Glutamatergic neuron (in vitro differentiated cells): ENCODE data around the gene SLC6A17. TPM values are rescaled to one million over a fixed set of nuclear protein-coding genes. Genes with fewer than 3 reads are reported as not detected.

Source experiments
- DNase-seq: peaks from one replicate; pipeline ENCODE4 v3.0.0; 2022
- H3K27ac Mint-ChIP-seq: one replicate; pipeline ENCODE4 v1.8.0; 2020; ENCODE audit warnings: mild to moderate bottlenecking, mixed read lengths, inconsistent platforms; ENCODE audit not compliant: unreplicated experiment
- H3K27me3 Mint-ChIP-seq: one replicate; pipeline ENCODE4 v1.8.0; 2020; ENCODE audit warnings: mild to moderate bottlenecking, moderate library complexity, mixed read lengths, inconsistent platforms; ENCODE audit not compliant: unreplicated experiment
- H3K36me3 Mint-ChIP-seq: one replicate; pipeline ENCODE4 v1.8.0; 2020; ENCODE audit warnings: mild to moderate bottlenecking, mixed read lengths, inconsistent platforms; ENCODE audit not compliant: unreplicated experiment
- H3K4me1 Mint-ChIP-seq: one replicate; pipeline ENCODE4 v1.8.0; 2020; ENCODE audit warnings: mild to moderate bottlenecking, low read depth, mixed read lengths, inconsistent platforms; ENCODE audit not compliant: unreplicated experiment
- H3K4me3 Mint-ChIP-seq: one replicate; pipeline ENCODE4 v1.8.0; 2020; ENCODE audit warnings: mild to moderate bottlenecking, mixed read lengths, inconsistent platforms; ENCODE audit not compliant: unreplicated experiment
- H3K9me3 Mint-ChIP-seq: one replicate; pipeline ENCODE4 v1.8.0; 2020; ENCODE audit warnings: mild to moderate bottlenecking, moderate library complexity, mixed read lengths, inconsistent platforms; ENCODE audit not compliant: unreplicated experiment
- CTCF ChIP-seq: fragments of 200-600 bp; sonication (generic); IDR thresholded peaks from one replicate; pipeline ENCODE4 v1.5.0; 2021; ENCODE audit not compliant: partially characterized antibody, unreplicated experiment
- total RNA-seq: library from RNA; stranded (reverse); fragmentation: NEBNext Ultra II Directional; extraction: Animal tissue kit (Norgen Biotek cat#: 25700); gene quantifications from one replicate; pipeline ENCODE4 v1.2.1, GENCODE V29; 2021; ENCODE audit not compliant: unreplicated experiment

SLC6A17 gene
- total RNA-seq, 1 donor from 2014 or later = 6.4 TPM

DNA sequence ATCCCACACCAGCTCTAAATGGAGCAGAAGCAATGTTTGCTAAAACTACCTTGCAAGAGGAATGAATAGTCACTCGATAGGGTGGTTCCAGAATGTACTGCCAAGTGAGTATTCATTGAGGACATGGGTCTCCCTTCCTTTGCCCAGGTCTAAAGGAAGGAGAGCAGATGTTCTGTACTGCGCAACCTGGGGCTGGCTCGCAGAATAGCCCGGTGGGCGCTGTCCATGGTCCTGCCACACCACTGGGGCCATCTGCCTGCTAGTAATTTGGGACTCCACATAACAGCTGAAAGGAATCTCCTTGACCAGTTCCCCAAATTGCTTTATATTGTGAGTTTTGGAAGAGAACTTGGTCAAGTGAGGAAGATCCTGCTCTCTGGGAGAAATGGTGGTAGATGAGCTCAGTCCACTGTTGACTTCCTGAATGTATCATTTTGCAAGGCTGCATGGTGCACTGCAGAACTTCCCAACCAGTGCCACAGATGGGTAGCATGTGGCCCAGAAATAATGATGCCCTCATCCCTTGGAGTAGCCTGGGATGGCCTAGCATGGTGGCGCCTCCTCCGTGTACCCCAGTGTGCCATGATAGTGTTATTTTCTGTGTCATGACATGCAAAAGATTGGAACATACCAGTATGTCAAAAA is 5.7 kb downstream of the SLC6A17 start:
- no peak overlapping the region for H3K27ac Mint-ChIP-seq
- DNase-seq = no peak
- H3K9me3 Mint-ChIP-seq = peaks cover 15% of the 10 kb centered on the region
- peaks cover 31% of the 10 kb centered on the region for H3K4me1 Mint-ChIP-seq
- H3K4me3 Mint-ChIP-seq = no peak overlapping the region
- TF ChIP-seq CTCF = no peak
- H3K27me3 Mint-ChIP-seq = peaks cover 12% of the 10 kb centered on the region
- H3K36me3 Mint-ChIP-seq = peaks cover 4% of the 10 kb centered on the region

- Mint-ChIP-seq H3K27me3 (peaks cover 5% of the 10 kb centered on the region), H3K36me3 (peaks cover 7% of the 10 kb centered on the region), H3K4me3 (no peak overlapping the region), H3K9me3 (peaks cover 7% of the 10 kb centered on the region), H3K27ac (no peak overlapping the region), H3K4me1 (peaks cover 29% of the 10 kb centered on the region)
- DNase-seq = no peak
- TF ChIP-seq CTCF = no peak
Measured at GRCh38 chr1:110158261-110158660, 8.0 kb downstream of the SLC6A17 start.

- peaks cover 4% of the 10 kb centered on the region for H3K27me3 Mint-ChIP-seq
- H3K4me3 Mint-ChIP-seq = no peak overlapping the region
- peaks cover 7% of the 10 kb centered on the region for H3K9me3 Mint-ChIP-seq
- peaks cover 7% of the 10 kb centered on the region for H3K36me3 Mint-ChIP-seq
- TF ChIP-seq CTCF = no peak
- peak overlapping the region; percentile 14 for H3K27ac Mint-ChIP-seq
- peaks cover 30% of the 10 kb centered on the region for H3K4me1 Mint-ChIP-seq
- DNase-seq = no peak
Measured at GRCh38 chr1:110159168-110159567, 8.9 kb downstream of the SLC6A17 start.

DNA sequence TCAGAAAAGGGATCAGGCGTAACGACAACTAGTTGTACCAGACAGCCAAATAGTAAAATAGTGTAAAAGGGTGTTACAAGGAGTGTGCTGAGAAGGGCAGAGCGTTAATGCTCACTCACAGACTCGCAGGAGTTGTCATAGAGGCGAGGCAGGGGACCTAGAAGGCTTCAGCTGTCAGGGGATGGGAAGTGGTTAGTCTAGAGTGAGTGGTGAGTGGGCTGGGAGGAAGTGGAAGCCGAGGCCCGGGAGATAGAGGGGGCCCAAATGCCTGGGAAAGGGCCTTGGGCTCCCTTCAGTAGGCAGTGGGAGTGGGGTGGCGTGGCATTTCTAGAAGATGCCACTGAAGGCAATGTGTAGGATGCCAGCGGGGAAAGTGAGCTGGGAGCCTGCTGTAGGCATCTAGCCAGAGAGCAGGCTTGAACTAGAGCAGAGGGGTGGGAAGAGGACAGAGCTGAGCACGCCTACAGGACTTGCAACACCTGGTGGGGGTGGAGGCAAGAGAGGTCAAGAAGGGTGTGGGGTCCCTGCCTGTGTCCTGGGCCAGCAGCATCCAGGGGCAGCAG is 10.3 kb downstream of the SLC6A17 start:
- no peak for TF ChIP-seq CTCF
- Mint-ChIP-seq H3K27me3 (peaks cover 4% of the 10 kb centered on the region), H3K4me1 (peaks cover 30% of the 10 kb centered on the region), H3K36me3 (peaks cover 7% of the 10 kb centered on the region), H3K27ac (no peak overlapping the region), H3K9me3 (peaks cover 3% of the 10 kb centered on the region), H3K4me3 (no peak overlapping the region)
- no peak for DNase-seq

GRCh38 chr1:110161165-110161564 is 10.9 kb downstream of the SLC6A17 start:
- Mint-ChIP-seq H3K9me3 (peaks cover 3% of the 10 kb centered on the region), H3K4me1 (peaks cover 29% of the 10 kb centered on the region), H3K27ac (no peak overlapping the region), H3K4me3 (no peak overlapping the region), H3K27me3 (peaks cover 4% of the 10 kb centered on the region), H3K36me3 (peaks cover 7% of the 10 kb centered on the region)
- no peak for TF ChIP-seq CTCF
- no peak for DNase-seq
